Gastrocnemius medialis (tissue), 4 donors: ENCODE results near the gene NOBOX. TPM values are rescaled to one million over a fixed set of nuclear protein-coding genes. Genes with fewer than 3 reads are reported as not detected.

Source experiments
- ATAC-seq, 2 donors: fragments of 150-250 bp; one replicate each; pipeline ENCODE4 v1.9.1; 2016
- DNase-seq, 2 donors: peaks; one replicate each; pipeline ENCODE4 v3.0.0-alpha.2; 2019
- H3K27ac ChIP-seq, 4 donors: fragments of 200-600 bp; sonication (generic); 1 replicate in 1 of 4; 2 replicates in 3 of 4; pipeline ENCODE4 v1.5.1; 2016 to 2018; ENCODE audit warnings: mild to moderate bottlenecking in 2 of 4, moderate library complexity in 1 of 4
- H3K27me3 ChIP-seq, 3 donors: fragments of 200-600 bp; sonication (generic) in 2 of 3; 1 replicate in 1 of 3; 2 replicates in 2 of 3; pipeline versions ENCODE4 v1.5.1 to v1.6.0; 2016 to 2019; ENCODE audit warnings: mild to moderate bottlenecking in 1 of 3, moderate library complexity in 1 of 3
- H3K36me3 ChIP-seq, 2 donors: fragments of 200-600 bp; sonication (generic) in 1 of 2; one replicate each; pipeline ENCODE4 v1.5.1; 2017 to 2018
- H3K4me1 ChIP-seq, 2 donors: fragments of 200-600 bp; sonication (generic) in 1 of 2; one replicate each; pipeline ENCODE4 v1.5.1; 2016 to 2017; ENCODE audit warnings: mild to moderate bottlenecking in 2 of 2
- H3K4me3 ChIP-seq, 4 donors: fragments of 200-600 bp; sonication (generic) in 3 of 4; 1 replicate in 1 of 4; 2 replicates in 3 of 4; pipeline ENCODE4 v1.5.1; 2016 to 2019; ENCODE audit warnings: mild to moderate bottlenecking in 2 of 4
- H3K9me3 ChIP-seq, 3 donors: fragments of 200-600 bp; sonication (generic) in 2 of 3; 1 replicate in 1 of 3; 2 replicates in 2 of 3; pipeline ENCODE4 v1.5.1; 2016 to 2019
- POLR2A ChIP-seq, 2 donors: fragments of 450-650 bp; IDR thresholded peaks; one replicate each; pipeline ENCODE4 v1.6.1; 2017; ENCODE audit warnings: antibody characterized with exemption in 2 of 2, mild to moderate bottlenecking in 2 of 2, moderate library complexity in 2 of 2
- in situ Hi-C, 4 donors: fragments of 200-750 bp; cut with MboI; loops; one replicate each; pipeline versions ENCODE4 v1.15.0 to v1.8.0; 2017; ENCODE audit warnings: low sequenced_read_pairs in 4 of 4
- intact Hi-C: fragments of 100-400 bp; cut with DNase I; formaldehyde crosslinking; loops from one replicate; pipeline ENCODE4 v1.15.1; 2023; ENCODE audit warnings: low total_unique reads
- total RNA-seq, 4 donors: library from RNA; depleted of rRNA; stranded (reverse); fragments of >200 nt; gene quantifications; one replicate each; pipeline versions ENCODE4 v1.1.0 to v1.2.3, GENCODE V29; 2016
- TF ChIP-seq, protein P1 (sequence below), 5 experiments: fragments of 450-650 bp in 3 of 5; fragments of 200-600 bp in 2 of 5; sonication (generic) in 2 of 5; IDR thresholded peaks in 4 of 5; conservative IDR thresholded peaks in 1 of 5; 1 replicate in 4 of 5; 2 replicates in 1 of 5; pipeline ENCODE4 v1.5.1; 2016 to 2019; ENCODE audit warnings: antibody characterized with exemption in 5 of 5, mild to moderate bottlenecking in 3 of 5, moderate library complexity in 3 of 5

The NOBOX gene
- total RNA-seq, 4 donors from 2014 or later: not detected

DNA sequence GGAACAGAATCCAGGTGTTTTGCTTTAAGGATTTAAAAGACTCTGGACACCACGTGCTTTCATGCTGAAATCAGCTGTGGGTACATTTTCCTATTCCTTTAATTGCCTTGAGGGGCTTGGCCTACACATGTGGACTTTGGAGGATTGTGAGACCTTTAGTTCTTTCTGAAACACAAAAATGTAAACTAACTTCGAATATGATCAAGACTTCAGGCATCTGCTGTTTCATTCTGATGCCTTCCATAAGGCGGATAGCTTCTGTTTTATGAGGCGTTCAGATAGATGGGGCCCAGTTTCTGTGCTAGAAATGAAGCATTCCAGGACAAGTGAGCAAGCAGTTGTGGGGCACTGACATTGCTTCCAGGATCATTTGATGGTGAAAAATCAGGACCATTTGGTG, 1.5 kb upstream of the NOBOX start:
- no peak for DNase-seq
- Histone ChIP-seq H3K36me3 (no peaks in the 10 kb centered on the region), H3K4me3 (no peak overlapping the region), H3K27me3 (no peaks in the 10 kb centered on the region), H3K9me3 (no peaks in the 10 kb centered on the region), H3K4me1 (no peaks in the 10 kb centered on the region), H3K27ac (no peak overlapping the region)
- intact Hi-C loops: no loop called here
- ATAC-seq: no peak
- TF ChIP-seq POLR2A (IDR thresholded peaks at IDR 0.05): no peak
- TF ChIP-seq, protein P1, sequence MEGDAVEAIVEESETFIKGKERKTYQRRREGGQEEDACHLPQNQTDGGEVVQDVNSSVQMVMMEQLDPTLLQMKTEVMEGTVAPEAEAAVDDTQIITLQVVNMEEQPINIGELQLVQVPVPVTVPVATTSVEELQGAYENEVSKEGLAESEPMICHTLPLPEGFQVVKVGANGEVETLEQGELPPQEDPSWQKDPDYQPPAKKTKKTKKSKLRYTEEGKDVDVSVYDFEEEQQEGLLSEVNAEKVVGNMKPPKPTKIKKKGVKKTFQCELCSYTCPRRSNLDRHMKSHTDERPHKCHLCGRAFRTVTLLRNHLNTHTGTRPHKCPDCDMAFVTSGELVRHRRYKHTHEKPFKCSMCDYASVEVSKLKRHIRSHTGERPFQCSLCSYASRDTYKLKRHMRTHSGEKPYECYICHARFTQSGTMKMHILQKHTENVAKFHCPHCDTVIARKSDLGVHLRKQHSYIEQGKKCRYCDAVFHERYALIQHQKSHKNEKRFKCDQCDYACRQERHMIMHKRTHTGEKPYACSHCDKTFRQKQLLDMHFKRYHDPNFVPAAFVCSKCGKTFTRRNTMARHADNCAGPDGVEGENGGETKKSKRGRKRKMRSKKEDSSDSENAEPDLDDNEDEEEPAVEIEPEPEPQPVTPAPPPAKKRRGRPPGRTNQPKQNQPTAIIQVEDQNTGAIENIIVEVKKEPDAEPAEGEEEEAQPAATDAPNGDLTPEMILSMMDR (IDR thresholded peaks at IDR 0.05 in 4 of 5, conservative IDR thresholded peaks at IDR 0.05 in 1 of 5): no peak
- in situ Hi-C loops: no loop called here

DNA sequence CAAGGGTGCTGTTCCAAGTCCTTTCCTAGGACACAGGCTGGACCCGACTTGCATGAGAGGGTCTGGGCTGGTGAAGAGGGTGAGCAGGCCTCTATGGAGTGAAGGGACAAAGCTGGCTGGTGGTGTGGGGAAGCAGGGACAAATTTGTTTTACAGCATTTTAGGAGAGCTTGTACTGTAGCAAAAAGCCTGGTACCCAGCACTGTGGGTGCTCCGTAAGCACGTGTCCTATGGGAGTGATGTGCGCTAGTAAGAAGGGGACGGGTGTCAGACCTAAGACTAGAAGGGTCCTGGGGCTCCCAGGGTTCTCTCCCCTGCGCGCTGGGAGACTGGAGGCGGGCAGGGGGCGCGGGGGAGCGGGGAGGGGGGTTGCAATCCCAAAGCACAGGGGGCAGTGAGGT, 391 bp downstream of the NOBOX start:
- TF ChIP-seq POLR2A (IDR thresholded peaks at IDR 0.05): no peak
- TF ChIP-seq, protein P1 (IDR thresholded peaks at IDR 0.05 in 4 of 5, conservative IDR thresholded peaks at IDR 0.05 in 1 of 5): no peak
- Histone ChIP-seq H3K27me3 (no peaks in the 10 kb centered on the region), H3K36me3 (no peaks in the 10 kb centered on the region), H3K4me1 (no peaks in the 10 kb centered on the region), H3K4me3 (no peak overlapping the region), H3K27ac (no peak overlapping the region), H3K9me3 (no peaks in the 10 kb centered on the region)
- ATAC-seq (no peak), DNase-seq (no peak)
- intact Hi-C loops: no loop called here
- in situ Hi-C loops: no loop called here

GRCh38 chr7:144401490-144401889, 2.0 kb downstream of the NOBOX start:
- DNase-seq: no peak
- TF ChIP-seq, protein P1 (IDR thresholded peaks at IDR 0.05 in 4 of 5, conservative IDR thresholded peaks at IDR 0.05 in 1 of 5): no peak
- TF ChIP-seq POLR2A (IDR thresholded peaks at IDR 0.05): no peak
- no peaks in the 10 kb centered on the region for H3K4me1 ChIP-seq
- H3K27ac ChIP-seq: no peak overlapping the region
- H3K9me3 ChIP-seq: no peaks in the 10 kb centered on the region
- no peak for ATAC-seq
- H3K4me3 ChIP-seq: no peak overlapping the region
- in situ Hi-C loops: no loop called here
- intact Hi-C loops: no loop called here
- H3K27me3 ChIP-seq: no peaks in the 10 kb centered on the region
- H3K36me3 ChIP-seq: no peaks in the 10 kb centered on the region

GRCh38 chr7:144399946-144400345, 3.5 kb downstream of the NOBOX start:
- Histone ChIP-seq H3K4me1 (no peaks in the 10 kb centered on the region), H3K27ac (no peak overlapping the region), H3K27me3 (no peaks in the 10 kb centered on the region), H3K4me3 (no peak overlapping the region), H3K36me3 (no peaks in the 10 kb centered on the region), H3K9me3 (no peaks in the 10 kb centered on the region)
- in situ Hi-C loops: loop anchor here in 1 of 4 donors (25.0 kb wide), 1 partner anchor 238 kb away; no protein-coding TSS in a partner anchor
- DNase-seq: no peak
- ATAC-seq: no peak
- intact Hi-C loops: no loop called here
- TF ChIP-seq POLR2A (IDR thresholded peaks at IDR 0.05): no peak
- TF ChIP-seq, protein P1 (IDR thresholded peaks at IDR 0.05 in 4 of 5, conservative IDR thresholded peaks at IDR 0.05 in 1 of 5): no peak

DNA sequence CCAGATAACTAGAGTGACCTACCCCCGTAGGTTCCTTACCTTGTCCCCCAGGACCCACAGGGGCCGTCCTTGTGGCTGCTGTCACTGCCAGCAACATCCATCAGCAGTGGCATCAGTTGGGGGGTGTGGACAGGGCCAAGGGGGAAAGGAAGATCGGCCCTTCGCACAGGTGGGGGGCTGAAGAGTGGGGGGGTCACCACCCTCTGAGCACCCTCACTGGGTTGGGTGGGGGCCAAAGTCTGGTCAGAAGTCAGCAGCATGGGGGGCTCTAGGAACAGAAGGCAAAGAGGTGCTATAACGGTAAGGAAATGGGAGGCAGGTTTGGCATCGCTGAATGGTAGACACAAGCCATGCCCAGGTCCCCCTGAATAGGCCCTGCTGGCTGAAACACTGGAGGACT, 4.6 kb downstream of the NOBOX start:
- Histone ChIP-seq H3K27me3 (no peaks in the 10 kb centered on the region), H3K9me3 (no peaks in the 10 kb centered on the region), H3K4me3 (no peak overlapping the region), H3K36me3 (no peaks in the 10 kb centered on the region), H3K4me1 (no peaks in the 10 kb centered on the region), H3K27ac (no peak overlapping the region)
- in situ Hi-C loops: loop anchor here in 1 of 4 donors (25.0 kb wide), 1 partner anchor 237 kb away; no protein-coding TSS in a partner anchor
- no peak for DNase-seq
- ATAC-seq: no peak
- TF ChIP-seq, protein P1 (IDR thresholded peaks at IDR 0.05 in 4 of 5, conservative IDR thresholded peaks at IDR 0.05 in 1 of 5): no peak
- no peak for TF ChIP-seq POLR2A (IDR thresholded peaks at IDR 0.05)
- intact Hi-C loops: no loop called here
